T-helper 17 cell (primary cell): ENCODE measurements around the gene GCSAML. TPM values are rescaled to one million over a fixed set of nuclear protein-coding genes. Genes with fewer than 3 reads are reported as not detected.

Source experiments
- ATAC-seq: fragments of 150-1000 bp; cut with Tn5 transposase; 2 replicates; pipeline ENCODE4 v1.10.0; 2021; ENCODE audit warnings: mild to moderate bottlenecking, moderate library complexity
- DNase-seq, 3 donors: peaks; one replicate each; pipeline versions ENCODE4 v3.0.0 to v3.0.0-alpha.2; 2020 to 2021
- H3K9me3 ChIP-seq: one replicate; pipeline ENCODE4 v1.7.0; 2013; ENCODE audit warnings: low read length, mild to moderate bottlenecking; ENCODE audit not compliant: control insufficient read depth, poor library complexity, severe bottlenecking
- H3K27ac Mint-ChIP-seq: one replicate; pipeline ENCODE4 v1.8.0; 2022; ENCODE audit warnings: mild to moderate bottlenecking, moderate library complexity, mixed read lengths
- H3K27me3 Mint-ChIP-seq: one replicate; pipeline ENCODE4 v1.8.0; 2022; ENCODE audit warnings: mixed read lengths
- H3K36me3 Mint-ChIP-seq: one replicate; pipeline ENCODE4 v1.8.0; 2022; ENCODE audit warnings: low read depth, mixed read lengths
- H3K4me1 Mint-ChIP-seq: one replicate; pipeline ENCODE4 v1.8.0; 2022; ENCODE audit warnings: mild to moderate bottlenecking, mixed read lengths
- H3K4me3 Mint-ChIP-seq: one replicate; pipeline ENCODE4 v1.8.0; 2022; ENCODE audit warnings: mild to moderate bottlenecking, moderate library complexity, mixed read lengths
- total RNA-seq, 4 donors: library from RNA in 2 of 4; stranded (reverse) in 2 of 4; gene quantifications; one replicate each; pipeline ENCODE4 v1.2.3 and lab custom pipeline; 2022 to 2026

The GCSAML gene
- total RNA-seq, 2 donors from 2014 or later: 1.7 to 2.2 TPM

GRCh38 chr1:247605286-247605685 lies 56.4 kb downstream of the GCSAML start, which contains the start of gene OR2G3:
TSS of gene OR2G3 (plus strand) at chr1:247605586. CDS start at chr1:247605586, 0 bp downstream.
- peaks cover 10% of the 10 kb centered on the region for H3K27me3 Mint-ChIP-seq

DNA sequence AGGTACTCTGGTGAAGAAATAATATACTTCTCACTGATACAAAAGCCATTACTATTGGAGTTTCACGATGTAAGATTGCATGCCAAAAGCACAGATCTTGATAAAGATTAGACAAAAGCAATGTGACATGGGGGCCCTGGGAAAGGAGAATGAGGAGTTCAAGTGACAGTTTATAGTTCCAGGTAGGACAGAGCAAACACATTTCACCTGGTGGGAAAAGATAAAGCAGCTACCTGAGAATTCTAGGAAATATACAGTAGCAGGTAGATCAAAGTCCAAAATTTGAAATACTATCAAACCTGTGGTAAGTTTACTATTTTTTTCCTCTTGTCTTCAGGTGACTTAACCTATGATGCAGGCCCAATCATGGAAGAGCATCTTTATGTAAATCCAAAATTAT lies 64.5 kb downstream of the GCSAML start:
- no peak for ATAC-seq
- no peaks in the 10 kb centered on the region for H3K36me3 Mint-ChIP-seq
- no peak overlapping the region for H3K27ac Mint-ChIP-seq
- H3K4me3 Mint-ChIP-seq: no peak overlapping the region
- no peaks in the 10 kb centered on the region for H3K27me3 Mint-ChIP-seq
- no peaks in the 10 kb centered on the region for H3K4me1 Mint-ChIP-seq
- no peak for DNase-seq
- no peaks in the 10 kb centered on the region for H3K9me3 ChIP-seq

More at GRCh38 chr1:247605286-247605685, 56.4 kb downstream of the GCSAML start, which contains the start of gene OR2G3:
- no peaks in the 10 kb centered on the region for H3K4me1 Mint-ChIP-seq
- DNase-seq (no peak), ATAC-seq (no peak)
- H3K9me3 ChIP-seq: no peaks in the 10 kb centered on the region
- no peak within 1 kb of the TSS for H3K4me3 Mint-ChIP-seq
- no peak within 1 kb of the TSS for H3K27ac Mint-ChIP-seq
- H3K36me3 Mint-ChIP-seq: peaks cover 2% of the 10 kb centered on the region

DNA sequence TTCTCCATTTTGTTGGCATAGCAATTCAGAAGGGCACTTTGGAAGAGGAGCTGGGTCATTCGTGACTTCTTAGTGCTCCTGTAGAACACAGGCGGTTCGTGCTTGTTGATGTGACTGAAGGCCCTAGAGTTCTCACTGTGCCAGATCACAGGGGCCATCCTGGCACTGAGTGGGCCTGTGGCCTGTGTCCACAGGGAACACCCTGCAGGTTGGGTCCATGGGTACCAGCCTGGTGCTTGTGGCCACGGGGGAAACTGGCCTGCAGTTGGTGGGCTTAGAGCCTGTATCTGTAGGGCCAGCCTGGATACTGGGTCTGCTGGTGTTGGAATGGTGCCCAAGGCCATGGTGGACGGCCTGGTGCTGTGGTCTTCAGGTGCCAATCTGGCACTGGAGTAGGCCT lies 65.7 kb downstream of the GCSAML start:
- no peak overlapping the region for H3K27ac Mint-ChIP-seq
- no peaks in the 10 kb centered on the region for H3K4me1 Mint-ChIP-seq
- H3K9me3 ChIP-seq: no peaks in the 10 kb centered on the region
- no peak overlapping the region for H3K4me3 Mint-ChIP-seq
- peaks cover 1% of the 10 kb centered on the region for H3K27me3 Mint-ChIP-seq
- DNase-seq (no peak), ATAC-seq (no peak)
- H3K36me3 Mint-ChIP-seq: no peaks in the 10 kb centered on the region

Other genes starting within 250 kb of the GCSAML start
- 1 to 10 TPM; 5.4 to 8.1 TPM for gene ZNF496, start 217.3 kb upstream of the GCSAML start, total RNA-seq
- gene NLRP3, start 133.0 kb upstream of the GCSAML start, total RNA-seq: 1 to 10 TPM; 9.2 TPM
- gene OR2B11, start 91.0 kb upstream of the GCSAML start, total RNA-seq: under 1 TPM in 1 of 2 donors, not detected in 1; 0.05 TPM
- gene OR2C3, start 12.7 kb upstream of the GCSAML start, total RNA-seq: not detected
- gene OR2G2, start 39.2 kb downstream of the GCSAML start, total RNA-seq: not detected
- gene OR2G3, start 56.5 kb downstream of the GCSAML start, total RNA-seq: not detected
- gene OR13G1, start 130.6 kb downstream of the GCSAML start, total RNA-seq: not detected
- not detected for gene OR6F1, start 167.5 kb downstream of the GCSAML start, total RNA-seq
- gene OR14K1, start 189.5 kb downstream of the GCSAML start, total RNA-seq: not detected
- not detected for gene OR14A2, start 199.0 kb downstream of the GCSAML start, total RNA-seq
- not detected for gene OR1C1, start 211.4 kb downstream of the GCSAML start, total RNA-seq